GM18868 (cell line): ENCODE results near the gene NKD1.

Source experiments
- ATAC-seq: cut with Tn5 transposase; IDR thresholded peaks from one replicate; pipeline ENCODE4 v1.9.1; 2021; ENCODE audit warnings: mild to moderate bottlenecking, moderate library complexity; ENCODE audit not compliant: unreplicated experiment

Gene NKD1

DNA sequence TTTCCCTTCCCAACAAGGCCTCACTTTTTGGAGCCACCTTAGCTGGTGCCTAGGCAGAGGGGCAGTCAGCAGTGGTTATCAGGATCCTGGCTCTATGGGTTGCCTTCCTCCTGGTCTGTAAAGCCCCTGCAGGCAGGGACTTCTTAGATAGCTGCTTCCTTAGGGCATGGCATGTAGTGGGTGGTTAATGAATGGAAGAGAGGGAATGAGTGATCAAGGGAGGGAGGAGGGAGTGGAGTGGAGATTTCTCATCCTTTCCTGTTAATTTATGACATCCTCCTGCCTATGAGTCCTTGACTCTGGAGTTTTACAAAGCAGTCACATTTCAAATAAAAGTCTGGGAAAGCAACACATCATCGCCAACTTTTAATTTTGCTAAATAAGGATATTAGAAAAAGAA lies 92.2 kb downstream of the NKD1 start:
- ATAC-seq: no peak

DNA sequence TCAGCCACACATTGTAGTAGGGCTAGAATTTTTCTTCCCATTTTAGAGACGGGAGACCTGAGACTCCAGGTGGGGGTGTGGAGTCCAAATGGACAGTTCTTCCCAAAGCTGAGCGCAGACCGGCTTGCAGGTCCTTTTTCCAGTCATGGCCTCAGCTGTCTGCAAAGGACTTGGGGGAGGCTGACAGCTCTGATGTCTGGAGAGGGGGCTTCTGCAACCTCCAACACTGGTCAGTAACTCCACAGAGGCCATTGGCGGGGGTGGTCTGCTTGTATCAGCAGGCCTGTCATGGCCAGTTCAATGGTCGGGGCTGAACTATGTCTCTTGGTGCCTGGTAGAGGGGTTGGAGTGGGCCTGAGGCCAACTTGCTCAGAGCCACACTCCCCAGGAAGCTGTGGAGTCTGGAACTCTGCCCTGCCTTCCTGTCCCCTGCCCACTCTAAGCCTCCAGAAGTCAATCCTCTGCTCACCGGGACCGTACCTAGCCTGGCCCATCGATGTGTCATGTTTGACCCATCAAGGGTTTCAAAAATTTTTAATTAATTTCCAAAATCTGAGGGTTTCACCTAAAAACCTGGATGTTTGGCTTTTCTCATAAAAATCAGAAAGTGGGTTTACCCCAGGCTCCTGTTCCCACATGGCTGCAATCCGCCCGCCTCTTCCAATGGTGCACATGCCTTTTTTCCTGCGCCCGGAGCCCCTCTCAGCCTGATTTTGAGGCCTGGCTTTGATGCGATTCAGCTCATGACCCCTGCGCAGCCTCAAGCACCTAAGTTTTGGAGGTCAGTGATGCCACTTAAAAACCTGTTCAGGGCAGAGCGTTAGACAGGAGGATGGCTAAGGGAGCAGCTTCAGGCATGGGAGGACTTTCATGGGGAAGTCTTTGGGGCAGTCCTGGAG lies 93.0 kb downstream of the NKD1 start:
- no peak for ATAC-seq

DNA sequence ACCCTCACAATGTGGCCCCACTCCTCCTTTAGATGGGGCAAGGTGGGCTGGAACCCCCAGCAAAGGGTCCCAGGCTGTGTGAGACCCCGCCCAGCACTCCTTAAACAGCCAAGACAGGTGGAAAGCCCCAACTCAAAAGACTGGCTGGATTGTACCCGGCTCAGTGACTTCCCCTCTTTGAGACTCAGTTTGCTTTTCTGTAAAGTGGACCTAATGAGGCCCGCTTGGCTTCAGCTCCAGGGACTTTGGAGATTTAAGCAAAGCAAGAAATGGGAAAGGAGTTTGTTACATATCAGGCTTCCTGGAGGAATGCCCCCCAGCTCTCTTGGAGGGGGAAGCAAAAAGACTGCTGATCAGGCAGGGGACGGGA lies 93.6 kb downstream of the NKD1 start:
- no peak for ATAC-seq

DNA sequence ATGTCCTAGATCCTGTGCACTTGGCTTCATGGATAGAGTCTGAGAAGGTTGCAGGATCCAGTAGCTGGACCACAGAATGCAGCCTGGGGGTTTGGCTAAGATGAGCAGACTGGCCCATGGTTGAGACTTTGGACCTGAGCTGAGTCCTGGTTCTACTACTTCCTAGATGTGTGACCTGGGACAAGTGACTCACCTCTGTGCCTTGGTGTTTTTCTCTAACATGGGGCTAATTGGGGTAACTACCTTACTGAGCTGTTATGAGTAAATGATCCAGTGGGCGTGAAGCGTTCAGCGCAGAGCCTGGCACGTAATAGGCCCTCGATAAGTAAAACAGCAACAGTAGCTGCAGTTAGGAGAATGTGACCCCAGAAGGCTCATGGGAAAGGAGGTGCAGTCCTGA lies 94.2 kb downstream of the NKD1 start:
- ATAC-seq: no peak

DNA sequence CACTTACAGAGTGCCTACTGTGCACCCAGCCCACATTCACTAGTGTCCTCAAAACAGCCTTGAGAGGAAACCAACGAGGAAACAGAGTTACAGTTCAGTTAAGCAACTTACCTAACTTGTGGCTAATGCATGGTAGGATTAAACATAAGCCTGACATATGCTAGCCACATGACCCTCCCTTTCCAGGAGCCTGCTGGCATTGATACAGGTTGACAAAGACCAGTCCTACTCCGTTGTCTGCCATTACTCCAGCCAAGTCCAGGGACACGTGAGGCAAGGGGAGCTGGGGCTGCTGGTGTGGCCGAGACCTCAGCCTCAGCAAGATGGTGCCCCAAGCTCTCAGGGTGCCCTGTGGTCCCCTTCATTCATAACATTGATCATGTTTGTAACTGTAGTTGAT lies 95.0 kb downstream of the NKD1 start:
- ATAC-seq: no peak

DNA sequence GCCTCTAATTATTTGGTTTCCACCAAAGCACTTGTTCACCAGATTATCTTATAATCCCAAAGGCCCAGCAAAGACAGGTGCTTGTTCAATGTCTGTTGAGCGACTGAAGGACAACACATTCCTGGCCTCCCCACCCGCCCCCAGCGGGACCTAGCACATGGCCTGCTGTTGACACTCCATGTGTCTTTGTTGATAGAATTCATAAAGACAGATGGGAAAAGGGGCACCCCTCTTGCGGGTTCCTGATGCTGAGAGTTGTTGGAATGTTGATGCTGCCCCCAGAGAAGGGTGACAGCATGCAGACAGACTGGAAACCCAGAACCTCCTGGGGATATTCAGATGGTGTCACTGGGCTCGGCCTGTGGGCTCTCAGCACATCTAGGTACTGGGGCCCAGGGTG lies 96.0 kb downstream of the NKD1 start:
- no peak for ATAC-seq

DNA sequence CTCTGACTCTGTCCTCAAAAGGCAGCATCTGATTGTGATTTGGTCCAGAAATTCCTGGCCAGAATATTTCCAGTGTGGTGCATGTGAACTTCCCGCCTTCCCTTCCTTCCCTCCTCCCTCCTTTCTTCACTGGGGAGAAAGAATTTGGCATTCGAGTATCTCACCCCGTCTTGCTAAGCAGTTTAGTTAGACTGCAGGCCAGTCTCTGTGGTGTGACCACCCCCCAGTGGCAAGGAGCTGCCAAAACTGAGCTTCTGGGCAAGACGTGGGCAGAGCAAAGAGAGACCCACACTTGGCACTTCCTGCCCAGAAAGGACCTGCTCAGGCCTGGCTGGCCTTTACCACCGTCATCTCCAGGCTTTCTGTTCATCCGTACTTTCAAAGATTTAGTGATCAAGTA lies 96.5 kb downstream of the NKD1 start:
- no peak for ATAC-seq

DNA sequence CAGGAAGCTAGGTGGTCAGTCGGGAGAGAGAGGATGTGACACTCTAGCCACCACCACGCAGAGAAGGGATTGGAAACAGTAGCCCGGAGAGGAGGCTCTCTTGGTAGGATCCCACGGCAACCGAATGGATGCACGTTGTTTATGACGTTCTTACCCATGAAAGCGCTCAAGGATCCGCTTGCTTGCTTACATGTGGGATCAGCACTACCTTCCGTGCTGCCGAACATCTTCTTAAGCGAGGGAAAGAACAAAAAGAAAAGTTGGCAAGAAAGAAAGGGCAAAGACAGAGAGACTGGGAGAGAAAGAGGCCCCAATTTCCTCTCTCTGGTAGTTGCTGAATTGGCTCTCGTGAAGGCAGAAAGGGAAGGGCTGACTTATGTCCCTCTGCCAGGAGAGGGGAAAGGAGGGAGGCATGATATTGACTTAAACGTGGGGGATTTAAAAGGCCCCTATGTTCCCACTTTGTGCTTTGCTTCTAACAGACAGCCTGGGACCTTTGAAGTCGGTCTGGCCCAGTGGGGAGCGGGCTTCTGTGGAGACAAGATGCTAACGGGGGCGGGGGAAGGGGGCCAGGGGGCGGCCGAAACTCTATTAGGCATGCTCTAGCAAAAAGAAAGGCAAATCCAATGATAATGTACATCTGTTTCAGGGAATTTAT lies 97.5 kb downstream of the NKD1 start:
- no peak for ATAC-seq

DNA sequence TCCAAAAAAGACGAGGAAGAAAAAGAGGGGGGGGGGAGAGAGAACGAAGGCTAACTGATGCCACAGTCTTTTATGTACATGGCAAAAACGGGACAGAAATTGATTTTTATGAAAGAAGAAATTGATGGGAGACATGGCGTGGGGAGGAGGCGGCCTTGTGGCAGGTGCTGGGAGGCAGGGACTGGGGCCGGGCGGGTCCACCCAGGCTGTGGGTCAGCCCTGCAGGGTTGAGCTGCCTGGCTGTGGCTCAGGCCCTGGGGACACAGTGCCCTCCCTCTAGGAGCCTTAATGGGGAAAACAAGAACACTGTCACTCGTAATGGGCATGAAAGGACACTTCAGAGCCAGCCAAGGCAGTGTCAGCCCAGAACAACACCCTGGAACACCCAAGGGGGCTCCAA lies 98.1 kb downstream of the NKD1 start:
- ATAC-seq: no peak

DNA sequence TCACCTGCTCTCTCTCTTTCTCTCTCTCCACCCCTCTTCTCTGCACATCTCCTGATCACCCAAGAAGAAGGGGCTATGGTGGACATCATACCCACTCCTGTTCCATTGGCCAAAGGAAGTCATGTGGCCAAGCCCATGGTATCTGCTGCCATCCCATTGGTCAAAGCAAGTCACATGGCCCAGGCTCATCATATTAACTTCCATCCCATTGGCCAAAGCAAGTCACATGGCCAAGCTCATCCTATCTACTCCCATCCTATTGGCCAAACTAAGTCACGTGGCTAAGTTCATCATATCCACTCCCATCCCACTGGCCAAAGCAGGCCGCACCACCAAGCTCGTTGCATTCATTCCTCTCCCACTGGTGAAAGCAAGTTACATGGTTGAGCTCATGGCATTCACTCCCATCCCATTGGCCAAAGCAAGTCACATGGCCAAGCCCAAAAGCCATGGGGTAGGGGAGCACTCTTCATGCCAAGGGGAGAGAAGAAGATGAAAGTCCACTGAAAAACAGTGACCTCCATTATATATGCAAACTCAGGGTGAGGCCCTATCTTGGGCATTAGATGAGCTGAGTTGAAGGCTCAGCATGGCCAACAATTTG lies 103.7 kb downstream of the NKD1 start:
- ATAC-seq: no peak

GRCh38 chr16:50652836-50653425 lies 104.7 kb downstream of the NKD1 start:
- ATAC-seq: no peak

- no peak for ATAC-seq
Observed at GRCh38 chr16:50653633-50654519, 105.7 kb downstream of the NKD1 start.

- no peak for ATAC-seq
Observed at GRCh38 chr16:50655558-50656055, 107.4 kb downstream of the NKD1 start.

- ATAC-seq: no peak
Observed at GRCh38 chr16:50657241-50657640, 109.0 kb downstream of the NKD1 start.

DNA sequence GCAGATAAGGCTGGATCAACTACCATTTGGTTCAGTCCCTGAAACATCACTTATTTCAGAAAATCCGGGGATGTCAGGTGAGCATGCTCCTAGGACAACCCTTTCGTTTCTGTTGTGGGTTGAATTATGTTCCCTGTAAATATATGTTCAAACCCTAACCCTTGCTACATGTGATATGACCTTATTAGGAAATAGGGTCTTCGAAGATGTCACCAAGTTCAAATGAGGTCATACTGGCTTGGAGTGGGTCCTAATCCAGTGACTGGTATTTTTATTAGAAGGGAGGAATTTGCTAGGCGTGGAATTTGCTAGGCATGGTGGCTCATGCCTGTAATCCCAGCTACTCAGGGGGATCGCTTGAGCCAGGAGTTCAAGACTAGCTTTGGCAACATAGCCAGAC lies 111.6 kb downstream of the NKD1 start:
- ATAC-seq: no peak

DNA sequence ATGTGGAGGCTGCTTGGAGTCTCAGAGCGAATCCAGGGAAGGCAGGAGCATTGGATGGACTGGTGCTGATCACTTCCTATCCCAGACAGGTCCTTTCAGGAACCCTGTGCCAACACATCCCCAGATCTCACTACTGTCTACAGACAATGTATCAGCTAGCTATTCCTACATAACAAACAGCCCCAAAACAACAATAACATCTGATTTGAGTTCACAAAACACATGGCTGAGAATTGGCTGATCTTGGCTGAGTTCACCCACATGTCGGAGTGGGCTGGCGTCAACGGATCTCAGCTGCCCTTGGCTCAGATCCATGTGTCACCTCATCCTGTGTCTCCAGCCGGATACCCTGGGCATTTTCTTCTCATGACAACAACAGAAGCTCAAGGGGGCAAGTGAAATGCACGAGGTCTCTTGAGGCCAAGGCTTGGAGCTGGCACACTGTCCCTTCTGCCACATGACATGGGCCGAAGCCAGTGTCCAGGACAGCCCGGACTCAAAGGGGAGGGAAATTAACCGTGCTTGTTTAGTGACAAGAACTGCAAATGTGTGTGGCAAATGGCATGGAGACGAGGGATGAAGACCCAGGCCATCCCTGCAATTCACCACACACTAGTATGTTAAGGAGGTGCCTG lies 114.2 kb downstream of the NKD1 start:
- no peak for ATAC-seq

- no peak for ATAC-seq
Observed at GRCh38 chr16:50664270-50664669, 116.1 kb downstream of the NKD1 start.

- ATAC-seq: no peak
Observed at GRCh38 chr16:50665128-50665878, 117.1 kb downstream of the NKD1 start.
